DMS153 treated with DMSO at 0.1 percent for 48 hours (cell line): ENCODE data around the gene BUD31.

ENCODE experiments used
- DNase-seq: peaks from one replicate; lab custom pipeline; 2025; ENCODE audit not compliant: unreplicated experiment; lab: John Stamatoyannopoulos, UW

The BUD31 gene

GRCh38 chr7:99461221-99461620 is 52.5 kb downstream of the BUD31 start:
- DNase-seq, result no peak

DNA sequence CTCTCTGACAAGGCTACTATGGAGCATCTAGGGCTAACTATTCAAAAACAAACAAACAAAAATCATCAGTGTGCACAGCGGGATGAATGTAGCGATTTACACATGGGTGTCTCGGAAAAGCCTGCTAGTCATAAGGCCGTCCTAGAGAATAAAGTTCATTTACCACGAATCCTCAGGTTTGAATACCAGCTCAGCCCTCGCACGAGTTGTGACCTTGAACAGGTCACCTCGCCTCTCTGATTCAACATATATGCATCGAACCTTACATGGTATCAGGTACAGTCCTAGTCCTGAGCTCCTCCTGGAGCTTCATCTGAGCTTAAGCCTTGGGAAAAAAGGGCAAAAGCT is 56.6 kb downstream of the BUD31 start:
- no peak for DNase-seq

DNA sequence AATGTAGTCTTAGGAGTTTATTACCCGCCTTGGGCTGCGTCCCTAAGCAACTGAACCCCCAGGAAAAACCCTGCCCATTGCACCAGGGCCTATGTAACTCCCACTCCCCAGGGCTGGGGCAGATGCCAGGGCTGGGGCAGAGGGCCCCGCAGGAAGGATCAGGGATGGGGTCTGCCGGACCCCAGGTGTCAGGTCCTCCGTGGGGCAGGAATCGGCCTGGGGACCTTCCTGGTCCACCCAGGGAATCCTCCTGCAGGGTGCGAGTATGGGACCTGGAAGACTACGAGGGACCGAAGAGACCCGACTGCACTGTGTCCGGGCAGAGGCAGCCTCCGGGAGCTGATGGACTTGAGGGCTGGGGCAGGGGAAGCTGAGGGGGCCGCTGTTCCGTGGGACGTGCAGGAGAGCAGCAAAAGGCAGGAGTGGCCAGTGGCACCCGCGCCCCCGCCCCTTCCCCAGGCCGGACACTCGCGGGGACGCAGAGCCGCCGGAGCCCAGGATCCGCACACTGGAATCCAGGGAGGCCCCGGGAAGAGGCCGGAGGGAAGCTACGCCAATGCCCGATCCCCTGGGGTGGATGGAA is 59.7 kb downstream of the BUD31 start:
- DNase-seq, result no peak
